OCI-M2 (cell line): Measurements from ENCODE around the gene IGF2BP2.

Source experiments
- DNase-seq: peaks from one replicate; lab custom pipeline; 2025; ENCODE audit not compliant: unreplicated experiment; lab: John Stamatoyannopoulos, UW

The IGF2BP2 gene

DNA sequence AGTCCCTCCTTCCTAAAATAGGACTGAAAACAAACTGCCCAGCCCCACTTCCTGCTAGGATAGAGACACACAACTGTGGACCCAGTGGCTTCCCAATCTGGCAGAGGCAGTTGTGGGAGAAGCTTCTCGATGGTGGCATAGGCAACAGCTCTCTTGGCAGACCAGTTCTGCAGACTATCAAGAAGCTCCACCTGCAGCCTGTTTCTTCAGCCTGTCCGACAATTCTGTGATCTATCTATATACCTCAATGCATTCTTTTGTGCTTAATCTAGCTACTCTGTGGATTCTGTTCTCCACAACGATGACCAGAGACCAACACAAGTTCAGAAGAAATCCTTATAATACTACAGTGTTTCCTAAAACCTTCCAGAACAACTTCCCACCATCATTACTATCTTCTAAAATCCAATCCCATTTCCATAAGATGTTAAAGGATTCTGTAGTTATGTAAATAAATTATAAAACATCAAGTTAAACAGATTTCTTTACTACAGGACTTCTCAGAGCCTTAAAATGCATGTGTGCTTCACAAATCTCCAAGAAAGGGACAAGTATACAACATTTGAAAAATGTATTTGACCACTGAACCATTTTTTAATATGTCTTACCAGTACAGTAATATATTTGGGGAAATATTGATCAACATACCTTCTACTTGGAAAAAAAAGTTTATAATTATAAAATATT, 57.7 kb downstream of the IGF2BP2 start:
- DNase-seq = no peak

DNA sequence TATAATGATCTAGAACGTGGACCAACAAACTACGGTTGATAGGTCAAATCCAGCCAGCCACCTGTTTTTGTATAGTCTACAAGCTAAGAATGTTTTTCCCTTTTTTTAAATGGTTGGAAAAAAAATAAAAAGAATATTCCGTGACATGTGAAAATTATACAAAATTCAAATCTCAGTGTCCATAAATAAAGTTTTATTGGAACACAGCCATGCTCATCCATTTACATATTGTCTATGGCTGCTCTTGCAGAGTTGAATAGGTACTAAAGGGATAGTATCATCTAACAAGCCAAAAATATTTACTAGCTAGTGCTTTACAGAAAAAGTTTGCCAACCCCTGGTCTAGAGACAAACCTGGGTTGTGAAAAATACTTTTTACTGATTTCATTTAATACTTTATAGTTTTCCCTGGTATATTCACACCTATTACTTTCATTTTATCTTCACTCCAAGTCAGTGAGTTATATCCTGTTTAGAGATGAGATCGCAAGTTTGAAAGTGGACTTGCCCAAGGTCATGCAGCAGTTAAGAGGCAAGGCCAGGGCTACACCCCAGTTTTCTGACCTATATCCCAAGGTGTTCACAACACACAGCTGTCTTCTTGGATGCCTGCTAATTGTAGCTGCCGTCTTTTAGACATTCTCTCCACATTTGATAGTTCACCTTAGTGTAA, 58.4 kb downstream of the IGF2BP2 start:
- no peak for DNase-seq

DNA sequence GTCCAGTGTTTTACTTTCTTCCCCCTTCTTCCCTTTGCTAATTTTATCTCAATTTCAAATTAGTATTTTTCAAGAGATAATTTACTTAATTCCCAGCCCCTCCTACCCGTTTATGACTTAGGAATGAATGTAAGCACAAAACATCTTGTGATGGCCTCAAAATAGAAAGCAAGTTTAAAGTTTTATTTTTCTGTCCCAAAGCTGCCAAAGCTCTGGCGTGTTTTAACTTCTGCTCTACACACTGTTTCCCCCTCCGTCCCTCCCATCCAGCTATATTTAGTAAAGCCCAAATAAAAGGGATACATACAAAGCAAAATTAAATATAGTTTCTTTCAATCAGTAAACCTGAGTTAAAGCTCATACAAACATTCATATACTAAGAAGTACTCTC, 59.9 kb downstream of the IGF2BP2 start:
- DNase-seq = no peak

DNA sequence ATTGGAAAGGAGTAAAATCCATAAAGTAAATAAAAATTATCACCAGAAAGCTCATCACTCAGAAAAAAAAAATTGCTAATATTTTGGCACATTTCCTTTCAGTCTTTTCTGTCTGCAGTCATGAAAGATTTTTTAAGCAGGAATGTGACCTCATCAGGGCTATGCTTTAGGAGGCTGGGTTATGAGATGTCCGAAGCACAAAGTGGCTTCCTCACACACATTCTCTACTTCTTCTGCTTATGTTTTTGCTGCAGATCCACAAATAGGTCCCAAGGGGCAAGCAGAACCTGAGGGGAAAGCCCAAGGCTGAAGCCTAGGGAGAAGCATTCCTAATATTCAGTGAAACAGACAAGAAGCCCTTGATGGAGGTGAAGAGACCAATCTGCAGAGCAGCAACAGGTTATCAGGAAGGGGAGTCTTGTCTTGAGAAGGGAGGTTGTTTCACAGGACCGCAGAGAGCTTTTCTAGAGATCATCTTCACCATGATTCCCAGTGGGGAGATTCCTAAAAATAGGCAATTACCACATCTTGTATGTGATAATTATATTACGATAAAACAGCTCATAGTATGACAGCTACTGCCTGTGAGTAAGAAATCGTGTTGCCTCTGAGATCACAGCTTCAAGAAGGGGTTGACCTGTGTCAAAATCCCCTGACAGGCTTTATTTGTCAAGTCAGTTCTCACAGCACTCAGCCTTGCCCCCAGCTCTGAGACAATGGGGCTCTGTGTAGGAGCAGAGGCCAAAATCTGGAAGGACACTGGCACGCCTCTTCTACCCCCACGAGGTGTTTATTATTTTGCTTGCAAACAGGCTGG, 60.5 kb downstream of the IGF2BP2 start:
- no peak for DNase-seq

DNA sequence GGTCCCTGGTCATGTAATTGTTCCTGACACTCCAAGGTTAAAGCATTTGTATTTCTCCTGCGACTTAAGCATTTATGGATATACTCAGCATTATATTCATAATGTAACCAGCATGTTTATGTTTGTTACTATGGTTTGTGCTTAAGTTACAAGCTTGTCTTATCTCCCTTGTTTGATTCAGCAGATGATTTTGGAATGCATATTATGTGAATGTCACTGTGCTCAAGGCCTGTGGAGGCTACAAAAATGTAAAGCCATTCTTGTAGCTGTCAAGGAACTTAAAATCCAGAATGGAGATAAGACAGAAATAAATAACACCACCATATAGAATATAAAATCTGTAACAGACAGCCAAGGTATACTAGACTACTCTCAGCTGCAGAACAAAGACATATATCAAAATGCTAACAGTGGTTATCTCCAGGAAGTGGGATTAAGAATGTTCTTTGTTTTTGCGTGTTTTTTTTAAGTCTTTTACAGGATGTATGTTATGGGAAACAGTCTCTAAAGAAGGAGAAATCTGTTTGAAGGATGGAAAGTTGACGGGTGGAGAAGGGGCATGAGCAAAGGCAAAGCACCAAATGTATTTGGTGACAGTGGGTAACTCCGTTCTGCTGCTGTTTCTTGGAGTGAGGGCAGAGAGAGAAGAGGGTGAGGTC, 61.4 kb downstream of the IGF2BP2 start:
- no peak for DNase-seq

DNA sequence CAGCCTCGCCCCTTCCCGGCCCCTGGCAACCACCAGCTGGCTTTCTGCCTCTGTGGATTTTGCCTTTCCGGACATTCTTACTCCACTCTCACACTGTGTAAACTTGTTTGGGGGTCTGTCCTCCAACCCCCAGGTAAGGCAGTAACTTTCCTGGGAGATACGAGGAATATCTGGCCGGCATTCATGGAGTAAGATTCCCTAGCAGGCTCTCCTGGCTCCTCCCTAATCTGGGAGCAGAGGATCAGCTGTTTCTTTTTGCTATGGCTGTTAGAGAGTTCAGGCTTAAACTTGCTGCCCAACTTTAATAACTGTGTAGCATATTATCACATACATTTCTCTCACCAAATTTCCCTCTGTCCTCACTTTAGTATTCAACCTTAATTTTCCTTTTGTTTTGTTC, 64.3 kb downstream of the IGF2BP2 start:
- DNase-seq = no peak

DNA sequence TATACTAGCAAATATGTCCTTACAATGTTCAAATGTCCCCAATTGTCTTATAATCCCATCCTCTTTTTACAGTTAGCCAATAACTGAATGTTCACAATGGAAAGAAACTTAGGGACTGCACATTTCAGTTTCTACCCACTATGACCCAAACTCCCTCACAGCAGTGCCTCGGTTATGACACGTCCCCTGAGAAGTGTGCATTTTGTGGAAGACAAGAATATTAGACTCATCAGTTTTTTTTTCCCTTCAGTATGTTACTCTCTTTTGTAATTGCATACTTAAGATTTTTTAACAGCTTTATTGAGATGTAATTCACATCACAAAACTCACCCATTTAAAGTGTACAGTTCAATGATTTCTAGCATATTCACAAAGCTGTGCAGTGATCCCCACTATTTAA, 64.8 kb downstream of the IGF2BP2 start:
- no peak for DNase-seq

DNA sequence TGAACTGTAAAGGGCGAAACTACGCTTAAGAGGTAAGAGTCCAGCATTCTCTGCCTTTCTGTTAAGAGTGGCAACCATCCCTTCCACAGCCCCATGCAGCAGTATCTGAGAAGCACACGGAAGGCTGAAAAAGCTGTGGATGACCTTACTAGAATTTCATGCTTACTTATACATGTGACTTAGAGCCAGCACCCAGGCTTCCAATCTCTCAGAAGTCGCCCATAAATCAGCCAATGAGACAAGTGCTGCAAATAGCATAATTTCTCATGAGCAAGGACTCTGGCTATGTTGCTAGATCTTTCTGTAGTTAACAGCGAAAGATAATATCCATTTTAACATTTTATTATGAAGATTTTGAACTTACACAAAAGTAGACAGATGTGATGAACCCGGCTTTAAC, 65.3 kb downstream of the IGF2BP2 start:
- no peak for DNase-seq

DNA sequence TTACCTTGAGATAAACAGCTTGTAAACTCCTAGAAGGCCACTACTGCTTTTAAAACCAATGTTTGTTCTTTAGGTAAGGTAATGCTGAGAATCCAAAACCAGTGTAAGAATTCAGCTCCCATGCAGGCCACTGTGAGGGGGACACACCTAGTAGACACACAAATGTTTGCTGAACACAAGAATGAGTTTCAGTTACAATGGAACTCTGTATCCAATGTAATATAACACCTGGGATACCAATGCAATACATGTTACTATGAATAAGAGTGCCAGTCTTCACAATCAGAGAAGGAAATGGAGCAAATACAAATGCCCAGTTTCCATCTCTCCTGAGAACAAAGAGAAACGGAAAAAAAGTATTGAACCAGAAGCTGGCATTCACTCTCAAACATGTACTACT, 65.9 kb downstream of the IGF2BP2 start:
- no peak for DNase-seq

DNA sequence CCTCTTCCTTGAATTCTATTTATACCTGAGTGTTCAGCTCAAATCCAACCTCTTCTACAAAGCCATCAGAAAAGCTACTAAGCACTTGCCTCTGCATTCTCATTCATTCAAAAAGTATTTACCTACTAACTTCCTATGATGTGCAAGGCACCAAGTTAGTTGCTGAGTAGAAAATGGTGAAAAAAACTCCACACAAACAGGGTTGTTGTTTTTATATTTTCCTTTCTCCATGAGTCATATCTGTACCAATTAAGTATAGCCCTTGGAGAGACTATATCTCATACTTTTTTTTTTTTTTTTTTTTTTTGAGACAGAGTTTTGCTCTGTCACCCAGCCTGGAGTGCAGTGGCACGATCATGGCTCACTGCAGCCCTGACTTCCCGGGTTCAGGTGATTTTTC, 67.7 kb downstream of the IGF2BP2 start:
- DNase-seq = no peak

DNA sequence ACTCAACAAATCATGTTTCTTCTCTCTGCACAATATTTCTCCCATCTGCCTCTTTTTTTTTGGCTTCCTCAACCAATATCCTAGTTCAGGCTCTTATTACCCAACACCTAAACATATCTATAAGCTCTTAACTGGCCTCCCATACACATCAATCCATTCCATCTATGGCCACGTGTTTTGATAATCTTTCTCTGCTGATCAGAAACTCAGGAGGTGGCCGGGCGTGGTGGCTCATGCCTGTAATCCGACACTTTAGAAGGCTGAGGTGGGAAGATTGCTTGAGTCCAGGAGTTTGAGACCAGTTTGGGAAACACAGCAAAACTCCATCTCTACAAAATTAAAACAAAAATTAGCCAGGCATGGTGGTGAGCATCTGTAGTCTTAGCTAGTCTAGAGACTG, 68.4 kb downstream of the IGF2BP2 start:
- no peak for DNase-seq

DNA sequence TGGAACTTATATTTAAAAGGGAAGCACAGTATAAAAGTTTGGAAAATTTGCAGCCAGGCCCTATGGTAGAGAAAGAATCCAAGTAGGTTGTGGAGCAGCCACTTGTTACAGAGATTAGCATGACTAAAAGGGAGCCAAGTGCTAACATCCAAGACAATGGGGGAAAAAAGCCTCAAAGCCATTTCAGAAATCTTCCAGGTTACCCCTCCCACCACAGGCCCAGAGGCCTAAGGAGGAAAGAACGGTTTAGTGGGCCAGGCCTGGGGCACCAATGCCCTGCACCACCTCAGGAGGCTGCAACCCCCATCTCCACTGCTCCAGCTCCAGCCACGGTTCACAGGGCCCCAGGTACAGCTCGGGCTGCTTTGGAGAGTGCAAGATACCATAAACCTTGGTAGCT, 69.9 kb downstream of the IGF2BP2 start:
- DNase-seq = no peak

DNA sequence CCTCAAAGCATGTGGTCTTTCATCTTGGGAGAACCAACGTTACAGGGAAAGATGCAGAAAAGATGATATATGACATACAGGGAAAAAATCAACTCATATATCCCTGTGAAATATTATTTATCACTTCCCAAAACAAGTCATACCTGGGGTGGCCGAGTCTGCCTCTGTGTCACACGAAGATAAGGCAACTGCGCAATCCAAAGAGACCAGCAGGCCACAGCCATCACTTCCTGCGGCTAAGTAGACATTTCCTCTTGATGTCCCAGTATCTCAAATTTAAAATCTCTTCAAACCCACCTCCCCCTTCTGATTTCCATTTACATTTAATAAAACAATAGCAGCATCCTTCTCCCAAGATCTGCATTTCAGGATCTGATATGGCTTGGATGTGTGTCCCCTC, 71.5 kb downstream of the IGF2BP2 start:
- no peak for DNase-seq

DNA sequence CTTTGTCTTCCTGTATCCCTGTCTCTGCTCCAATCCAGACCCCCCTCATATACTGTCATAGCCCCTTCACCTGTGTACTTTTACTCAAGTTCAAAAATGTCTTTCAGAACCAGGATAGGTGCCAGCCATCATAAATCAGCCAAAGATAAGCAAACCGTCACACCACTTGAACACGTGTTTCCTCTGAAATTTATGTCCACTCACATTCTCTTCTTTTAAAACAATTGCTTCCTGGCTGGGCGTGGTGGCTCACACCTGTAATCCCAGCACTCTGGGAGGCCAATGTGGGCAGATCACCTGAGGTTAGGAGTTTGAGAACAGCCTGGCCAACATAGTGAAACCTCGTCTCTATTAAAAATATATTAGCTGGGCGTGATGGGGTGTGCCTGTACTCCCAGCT, 74.1 kb downstream of the IGF2BP2 start:
- DNase-seq = no peak

DNA sequence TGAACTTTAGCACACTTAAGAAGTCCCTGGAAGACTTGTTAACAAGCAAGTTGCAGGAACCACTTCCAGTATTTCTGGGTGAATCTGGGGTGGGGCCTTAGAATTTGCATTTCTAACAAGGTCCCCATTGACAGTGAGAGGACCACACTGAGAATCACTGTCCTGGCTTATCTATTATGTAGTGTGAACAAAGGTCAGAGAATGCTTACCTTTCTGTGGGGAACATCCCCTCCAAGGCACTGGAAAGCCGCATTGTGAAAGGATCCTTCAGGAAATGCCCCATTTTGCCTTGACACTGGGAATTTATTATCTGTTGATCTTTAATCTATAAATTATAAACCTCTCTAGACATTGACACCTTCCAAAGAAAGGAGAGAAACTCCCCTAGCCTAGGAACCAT, 74.8 kb downstream of the IGF2BP2 start:
- DNase-seq = no peak

DNA sequence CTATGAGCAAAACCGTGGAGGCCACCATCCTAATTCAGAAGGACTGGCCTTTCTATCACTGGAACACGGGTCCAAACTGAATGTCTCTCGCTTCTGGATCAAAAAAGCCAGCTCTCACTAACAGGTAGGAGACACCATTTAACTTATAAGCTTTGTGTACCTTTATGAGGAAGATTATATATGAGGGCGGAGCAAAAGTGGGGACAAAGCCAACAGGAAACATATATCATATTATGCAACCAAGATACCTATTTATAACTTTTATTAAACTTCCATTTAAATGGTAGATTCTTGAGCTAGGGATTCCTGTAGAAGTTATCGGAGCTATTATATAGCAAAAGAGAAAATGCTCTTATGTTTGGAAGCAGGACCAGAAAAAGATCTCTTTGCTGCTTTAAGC, 78.4 kb downstream of the IGF2BP2 start:
- DNase-seq = no peak

DNA sequence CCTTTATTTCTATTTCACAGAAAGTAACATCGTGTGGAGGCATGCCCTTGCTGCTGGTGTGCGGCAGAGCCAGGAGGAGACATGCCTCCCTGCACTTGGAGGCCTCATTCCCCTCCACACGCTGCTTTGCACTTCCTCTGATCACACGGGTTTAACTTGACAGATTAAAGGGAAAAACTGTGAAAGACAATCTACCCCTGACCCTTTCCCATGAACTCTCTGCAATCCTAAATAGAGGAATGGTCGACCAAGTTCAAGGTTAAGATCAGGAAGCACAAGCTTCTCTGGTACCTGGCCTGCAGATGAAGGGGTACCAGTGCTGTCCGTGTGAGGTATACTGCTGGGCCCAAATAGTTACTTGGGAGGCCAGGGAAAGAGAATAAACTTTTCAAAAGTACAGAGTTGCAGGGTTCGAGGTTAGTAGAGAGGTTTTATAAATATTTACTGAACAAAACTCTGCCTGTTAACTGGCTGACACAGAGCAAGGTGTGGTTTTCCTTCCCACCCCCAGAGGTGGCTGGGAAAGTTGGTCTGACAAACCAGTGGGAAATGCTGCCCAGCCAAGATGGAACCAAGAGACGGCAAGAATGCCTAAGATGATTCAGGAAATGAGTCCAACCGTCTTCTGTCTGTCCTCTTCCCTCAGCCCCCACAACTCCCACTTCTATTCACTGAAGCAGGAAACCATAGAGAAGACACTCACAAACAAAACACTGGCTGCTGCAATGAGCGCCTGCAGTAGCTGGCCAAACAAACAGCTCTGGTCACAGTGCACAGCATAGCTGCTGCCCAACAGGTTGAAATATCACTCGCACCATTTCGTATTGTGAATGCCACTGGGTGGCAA, 79.6 kb downstream of the IGF2BP2 start:
- DNase-seq = no peak

DNA sequence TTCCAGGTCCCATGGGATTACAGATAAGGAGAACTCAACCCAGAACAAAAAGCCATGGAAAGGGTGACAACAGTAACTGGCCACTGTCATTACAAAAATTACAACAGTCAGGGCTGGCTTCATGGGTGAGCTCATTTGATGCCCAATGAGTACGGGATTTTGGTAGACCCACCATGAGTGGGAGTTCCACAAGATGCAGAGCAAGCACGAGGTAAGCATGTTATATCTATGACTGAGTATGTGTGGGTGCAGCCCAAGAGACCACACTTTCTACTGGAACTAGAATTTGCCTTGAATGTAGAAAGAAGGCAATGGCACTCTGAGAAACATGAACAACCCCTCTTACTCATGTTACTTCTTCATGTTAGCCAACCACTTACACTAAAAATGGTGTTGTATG, 83.3 kb downstream of the IGF2BP2 start:
- DNase-seq = no peak

DNA sequence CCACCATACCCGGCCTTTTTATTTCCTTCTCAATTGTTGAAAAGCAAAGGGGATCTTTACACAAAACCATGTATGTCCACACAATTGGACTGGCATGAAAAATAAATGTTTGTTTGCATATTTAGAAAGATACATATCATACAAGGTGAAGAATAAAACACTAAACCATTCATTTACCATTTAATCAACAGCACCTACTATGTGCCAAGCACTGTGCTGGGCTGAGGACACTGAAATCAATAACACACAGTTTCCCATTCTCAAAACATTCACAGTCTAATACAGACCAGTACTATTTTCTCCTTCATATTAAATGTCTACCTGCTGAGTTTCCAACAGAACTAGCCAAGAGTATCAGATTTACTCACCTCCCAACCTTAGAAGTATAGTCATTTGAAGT, 84.7 kb downstream of the IGF2BP2 start:
- no peak for DNase-seq

DNA sequence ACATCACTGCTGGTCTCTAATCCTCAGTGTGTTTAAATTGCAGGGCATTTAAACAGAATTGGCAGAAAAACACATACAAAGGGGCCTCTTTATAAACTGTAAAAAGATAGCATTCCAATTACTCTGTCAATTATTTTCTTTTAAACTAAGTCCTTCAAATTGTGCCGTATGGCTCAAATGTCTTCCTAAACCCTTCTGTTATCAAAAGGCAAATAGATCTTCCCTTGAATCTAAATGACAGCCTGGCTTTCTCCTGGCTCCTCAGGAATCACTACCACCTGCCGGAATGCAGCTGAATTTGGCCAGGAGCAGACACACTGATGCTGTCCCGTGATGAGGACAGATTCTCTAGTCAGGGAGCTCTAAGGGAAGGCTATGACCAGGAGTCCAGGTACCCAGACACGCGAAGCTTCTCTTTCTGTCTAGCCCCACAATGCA, 85.6 kb downstream of the IGF2BP2 start:
- no peak for DNase-seq
